HepG2 (cell line): ENCODE results near the gene ZNF782. TPM values are rescaled to one million over a fixed set of nuclear protein-coding genes. Genes with fewer than 3 reads are reported as not detected.

Experiments
- ATF1 ChIP-seq: IDR thresholded peaks from 2 replicates; pipeline ENCODE4 v1.6.1; 2016; ENCODE audit warnings: mild to moderate bottlenecking, control low read depth
- BRF2 ChIP-seq: sonication (generic); formaldehyde crosslinking; IDR thresholded peaks from 2 replicates; pipeline ENCODE4 v1.8.1; 2022; ENCODE audit warnings: mild to moderate bottlenecking, missing genetic modification reagents
- DMAP1 ChIP-seq: IDR thresholded peaks from 2 replicates; pipeline ENCODE4 v1.6.1; 2016
- FOXA1 ChIP-seq, 2 experiments: fragments of 450-650 bp in 1 of 2; sonication (generic) in 1 of 2; formaldehyde crosslinking in 1 of 2; IDR thresholded peaks; 2 replicates each; pipeline versions ENCODE4 v1.4.0 to v1.6.1; 2016 to 2020; ENCODE audit warnings: missing genetic modification reagents in 1 of 2
- HNRNPH1 ChIP-seq: fragments of 200-400 bp; formaldehyde crosslinking; optimal IDR thresholded peaks from 2 replicates; pipeline ENCODE3; 2017; ENCODE audit warnings: mild to moderate bottlenecking, low read depth, low read length
- KDM3A ChIP-seq: IDR thresholded peaks from 2 replicates; pipeline ENCODE4 v1.6.1; 2018; ENCODE audit warnings: low read depth, missing compliant biosample characterization
- MLLT10 ChIP-seq: sonication (generic); formaldehyde crosslinking; IDR thresholded peaks from 2 replicates; pipeline ENCODE4 v1.4.0; 2020; ENCODE audit warnings: missing genetic modification reagents
- PAX8 ChIP-seq: sonication (generic); formaldehyde crosslinking; IDR thresholded peaks from 2 replicates; pipeline ENCODE4 v1.8.0; 2022; ENCODE audit warnings: mild to moderate bottlenecking, missing genetic modification reagents, borderline replicate concordance
- PCBP1 ChIP-seq: fragments of 200-400 bp; formaldehyde crosslinking; IDR thresholded peaks from 2 replicates; pipeline ENCODE4 v1.6.1; 2017; ENCODE audit warnings: mild to moderate bottlenecking, low read depth, low read length, borderline replicate concordance
- RFX5 ChIP-seq: IDR thresholded peaks from 2 replicates; pipeline ENCODE4 v1.6.1; 2011; ENCODE audit warnings: low read depth, low read length, improper control_type of control experiment
- SMAD3 ChIP-seq: sonication (generic); formaldehyde crosslinking; IDR thresholded peaks from 2 replicates; pipeline ENCODE4 v1.4.0; 2020; ENCODE audit warnings: missing genetic modification reagents
- TERF1 ChIP-seq: sonication (generic); formaldehyde crosslinking; IDR thresholded peaks from 2 replicates; pipeline ENCODE4 v1.8.0; 2022; ENCODE audit warnings: mild to moderate bottlenecking, missing genetic modification reagents, moderate library complexity
- ZNF225 ChIP-seq: sonication (generic); formaldehyde crosslinking; IDR thresholded peaks from 2 replicates; pipeline ENCODE4 v1.4.0; 2020; ENCODE audit warnings: mild to moderate bottlenecking, missing genetic modification reagents
- ZNF652 ChIP-seq: IDR thresholded peaks from 2 replicates; pipeline ENCODE4 v1.6.1; 2016; ENCODE audit warnings: low read depth, borderline replicate concordance
- ZNF720 ChIP-seq: sonication (generic); formaldehyde crosslinking; IDR thresholded peaks from 2 replicates; pipeline ENCODE4 v1.4.0; 2020; ENCODE audit warnings: missing genetic modification reagents
- ZNF816 ChIP-seq: sonication (generic); formaldehyde crosslinking; IDR thresholded peaks from 2 replicates; pipeline ENCODE4 v1.8.0; 2022; ENCODE audit warnings: missing genetic modification reagents, mild to moderate bottlenecking, borderline replicate concordance
- polyA plus RNA-seq, 8 experiments: library from polyadenylated mRNA; depleted of rRNA in 3 of 8; stranded (reverse) in 7 of 8; unstranded in 1 of 8; fragments of >200 nt; fragmentation: Illumina TruSeq in 4 of 8; extraction: Trizol in 4 of 8; gene quantifications; 2 replicates each; pipeline versions ENCODE4 v1.2.1 to v1.2.3, GENCODE V29; 2011 to 2016; ENCODE audit warnings: low read depth in 4 of 8, missing spikeins in 1 of 8, mixed read lengths in 1 of 8; ENCODE audit not compliant: insufficient read depth in 1 of 8
- total RNA-seq, 5 experiments: library from RNA; depleted of rRNA; stranded (reverse); fragments of >200 nt; fragmentation: Illumina TruSeq; extraction: Trizol; gene quantifications; 2 replicates each; pipeline ENCODE4 v1.2.3, GENCODE V29; 2016; ENCODE audit warnings: low read depth in 1 of 5

The ZNF782 gene
- total and polyA plus RNA-seq, 2 of the 13 experiments (the other 11 are each of a cell fraction or from before 2014, with no cell fraction given) = 1.4 to 4.9 TPM

DNA sequence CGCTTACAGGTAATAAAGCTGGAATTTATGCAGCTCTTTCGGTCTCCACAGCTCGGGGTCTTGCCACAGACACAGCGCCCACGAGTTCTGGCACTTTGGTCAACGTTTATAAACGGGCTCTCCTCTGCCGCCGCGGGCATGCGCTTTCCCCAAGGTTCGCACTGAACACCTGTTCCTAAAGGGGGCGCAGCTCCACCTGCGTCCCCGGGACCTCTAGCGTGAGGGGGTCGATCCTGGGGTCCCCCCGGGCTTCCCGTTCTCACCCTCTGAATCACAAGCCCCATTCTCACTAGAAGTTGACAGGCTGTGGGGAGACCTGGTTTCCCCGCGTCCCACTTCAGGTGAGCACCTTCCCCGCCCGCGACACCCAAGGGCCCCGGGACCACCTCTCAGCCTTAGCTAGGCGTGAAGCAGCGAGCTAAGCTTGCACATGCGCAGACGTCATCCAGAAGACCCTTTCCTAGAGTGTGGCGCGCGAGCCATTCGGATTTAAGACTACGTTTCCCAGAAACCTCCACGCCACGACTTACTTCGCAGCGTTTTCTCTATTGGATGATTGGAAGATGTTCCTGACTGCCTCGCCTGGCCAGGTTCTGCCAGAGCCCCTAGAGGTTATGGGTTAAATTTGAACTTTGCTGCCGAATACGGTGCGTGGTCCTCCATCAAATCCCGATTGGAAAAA is 21.3 kb upstream of the ZNF782 start (continued):
- TF ChIP-seq TERF1 (CRISPR knock-in tag) (no peak), SMAD3 (CRISPR knock-in tag) (peak; percentile 10; the same call in 1 of the 2 replicates), HNRNPH1 (no peak), RFX5 (no peak), PCBP1 (no peak), ZNF720 (CRISPR knock-in tag) (no peak), ZNF225 (CRISPR knock-in tag) (0 out of 2 replicates have a peak, but pooled peaks have one; percentile 59), ZNF816 (CRISPR knock-in tag) (peak; percentile 14; the same call in 1 of the 2 replicates), KDM3A (CRISPR knock-in tag) (no peak; the same call in 1 of the 2 replicates), ATF1 (CRISPR knock-in tag) (peak; percentile 66; the same call in 1 of the 2 replicates), DMAP1 (CRISPR knock-in tag) (peak; percentile 74), FOXA1 (IDR thresholded peaks at IDR 0.05) (no peak), FOXA1 (CRISPR knock-in tag; IDR thresholded peaks at IDR 0.05) (0 out of 2 replicates have a peak, but pooled peaks have one; percentile 3), MLLT10 (CRISPR knock-in tag) (no peak), PAX8 (0 out of 2 replicates have a peak, but pooled peaks have one; percentile 39), ZNF652 (CRISPR knock-in tag) (peak; percentile 75; the same call in 1 of the 2 replicates), BRF2 (CRISPR knock-in tag) (0 out of 2 replicates have a peak, but pooled peaks have one; percentile 31)
